GM10248 (cell line): ENCODE results near the gene TTC34.

ENCODE experiments used
- CTCF ChIA-PET: fragments of 300-600 bp; sonication (Branson Sonifier 250); formaldehyde crosslinking; extraction: SDS; loops from one replicate; lab custom pipeline; 2021; ENCODE audit warnings: antibody characterized with exemption; lab: Yijun Ruan, JAX
- POLR2A ChIA-PET: fragments of 350-650 bp; sonication (Branson Sonifier 250); formaldehyde crosslinking; extraction: SDS; loops from one replicate; lab custom pipeline; 2020; ENCODE audit warnings: antibody characterized with exemption; lab: Yijun Ruan, JAX
- DNase-seq: peaks from one replicate; pipeline ENCODE4 v3.0.0; 2012; ENCODE audit errors: extremely low spot score
- CTCF ChIP-seq: IDR thresholded peaks from 2 replicates; pipeline ENCODE4 v1.5.1; 2012; ENCODE audit warnings: mild to moderate bottlenecking, low read depth; ENCODE audit errors: extremely low read depth, missing control alignments, control extremely low read depth

TTC34 gene

GRCh38 chr1:2828586-2829250, 27.2 kb upstream of the TTC34 start:
- ChIA-PET POLR2A (no interaction called here), CTCF (no interaction called here)
- DNase-seq = no peak
- TF ChIP-seq CTCF = no peak

- DNase-seq = no peak
- ChIA-PET CTCF (no interaction called here), POLR2A (no interaction called here)
- no peak for TF ChIP-seq CTCF
Observed at GRCh38 chr1:2826736-2827292, 25.3 kb upstream of the TTC34 start.

GRCh38 chr1:2826316-2826715, 24.8 kb upstream of the TTC34 start:
- DNase-seq = no peak
- TF ChIP-seq CTCF = no peak
- ChIA-PET CTCF (no interaction called here), POLR2A (no interaction called here)

GRCh38 chr1:2825487-2826189, 24.1 kb upstream of the TTC34 start:
- no peak for TF ChIP-seq CTCF
- CTCF ChIA-PET = no interaction called here
- no peak for DNase-seq
- POLR2A ChIA-PET = no interaction called here

- POLR2A ChIA-PET = no interaction called here
- CTCF ChIA-PET = no interaction called here
- DNase-seq = no peak
- TF ChIP-seq CTCF = no peak
Observed at GRCh38 chr1:2824999-2825398, 23.5 kb upstream of the TTC34 start.

GRCh38 chr1:2823921-2824610, 22.6 kb upstream of the TTC34 start:
- DNase-seq = no peak
- ChIA-PET POLR2A (no interaction called here), CTCF (no interaction called here)
- no peak for TF ChIP-seq CTCF
